H1 (cell line): ENCODE results near the gene SUSD6. TPM values are rescaled to one million over a fixed set of nuclear protein-coding genes. Genes with fewer than 3 reads are reported as not detected.
A peak's percentile ranks its signal among the peaks of the same experiment; 100 is the strongest.

ENCODE experiments used
- CTCF ChIA-PET: fragments of 300-600 bp; sonication (Branson Sonifier 250); formaldehyde crosslinking; loops from one replicate; lab custom pipeline; 2021; ENCODE audit not compliant: partially characterized antibody; lab: Charles Lee
- POLR2A ChIA-PET: fragments of 300-600 bp; sonication (Branson Sonifier 250); formaldehyde crosslinking; loops from one replicate; lab custom pipeline; 2021; ENCODE audit warnings: inconsistent platforms; ENCODE audit not compliant: partially characterized antibody; lab: Charles Lee
- DNase-seq, 2 experiments: peaks; one replicate each; pipeline versions ENCODE4 v3.0.0 to v3.0.0-alpha.2; 2010 to 2022; ENCODE audit warnings: low spot score in 2 of 2, low read depth in 1 of 2, mixed read lengths in 1 of 2
- FAIRE-seq: peaks from 2 replicates; lab custom pipeline; 2011; peaks lifted over from hg19 to GRCh38; lab: Jason Lieb, UNC
- H2AFZ ChIP-seq: 2 replicates; pipeline ENCODE4 v1.8.1; 2012; ENCODE audit warnings: low read length, inconsistent platforms
- H2AK5ac ChIP-seq: 2 replicates; pipeline ENCODE4 v1.6.1; 2013; ENCODE audit warnings: low read depth, low read length
- H2BK120ac ChIP-seq: replicated peaks from 2 replicates; pipeline ENCODE3; 2013; ENCODE audit warnings: low read depth, low read length, inconsistent platforms
- H2BK12ac ChIP-seq: 2 replicates; pipeline ENCODE4 v1.6.1; 2013; ENCODE audit warnings: low read depth, low read length
- H2BK15ac ChIP-seq: 2 replicates; pipeline ENCODE4 v1.6.1; 2013; ENCODE audit warnings: low read length
- H2BK20ac ChIP-seq: 2 replicates; pipeline ENCODE4 v1.6.1; 2013; ENCODE audit warnings: low read length
- H2BK5ac ChIP-seq: 2 replicates; pipeline ENCODE4 v1.6.1; 2013; ENCODE audit warnings: low read depth, low read length
- H3K14ac ChIP-seq: 2 replicates; pipeline ENCODE4 v1.6.1; 2013; ENCODE audit warnings: inconsistent platforms; ENCODE audit not compliant: insufficient read length
- H3K18ac ChIP-seq: 2 replicates; pipeline ENCODE4 v1.6.1; 2013; ENCODE audit warnings: low read length; ENCODE audit errors: extremely low read depth
- H3K23ac ChIP-seq: 2 replicates; pipeline ENCODE4 v1.6.1; 2013; ENCODE audit warnings: inconsistent platforms; ENCODE audit not compliant: insufficient read length
- H3K23me2 ChIP-seq: 2 replicates; pipeline ENCODE4 v1.6.1; 2013; ENCODE audit warnings: low read depth, low read length
- H3K27ac ChIP-seq: 2 replicates; pipeline ENCODE4 v1.6.1; 2011; ENCODE audit warnings: low read depth, low read length, inconsistent platforms
- H3K27me3 ChIP-seq, 4 experiments: replicated peaks in 1 of 4; 1 replicate in 1 of 4; 2 replicates in 3 of 4; pipeline versions ENCODE4 v1.6.1 to v1.8.1; 2011 to 2013; ENCODE audit warnings: low read length in 3 of 4, mild to moderate bottlenecking in 3 of 4, inconsistent platforms in 2 of 4, mixed read lengths in 2 of 4, moderate library complexity in 1 of 4; ENCODE audit not compliant: control insufficient read depth in 3 of 4, insufficient read depth in 3 of 4; ENCODE audit errors: extremely low read depth in 1 of 4
- H3K36me3 ChIP-seq, 4 experiments: 2 replicates each; pipeline versions ENCODE4 v1.6.1 to v1.8.1; 2011 to 2013; ENCODE audit warnings: mild to moderate bottlenecking in 4 of 4, low read length in 3 of 4, moderate library complexity in 2 of 4, control low read depth in 1 of 4, inconsistent platforms in 1 of 4; ENCODE audit not compliant: insufficient read depth in 4 of 4, control insufficient read depth in 2 of 4
- H3K4ac ChIP-seq: replicated peaks from 2 replicates; pipeline ENCODE3; 2013; ENCODE audit warnings: low read length, low read depth, mixed read lengths, inconsistent platforms; ENCODE audit not compliant: insufficient read length
- H3K4me1 ChIP-seq, 4 experiments: replicated peaks in 1 of 4; 1 replicate in 1 of 4; 2 replicates in 3 of 4; pipeline versions ENCODE4 v1.6.1 to v1.8.1; 2011 to 2013; ENCODE audit warnings: low read length in 3 of 4, inconsistent platforms in 2 of 4, mixed read lengths in 1 of 4; ENCODE audit not compliant: insufficient read depth in 4 of 4, control insufficient read depth in 3 of 4
- H3K4me2 ChIP-seq, 2 experiments: 2 replicates each; pipeline versions ENCODE4 v1.6.1 to v1.8.1; 2011 to 2013; ENCODE audit warnings: low read depth in 2 of 2, low read length in 2 of 2, control low read depth in 1 of 2, inconsistent platforms in 1 of 2, mild to moderate bottlenecking in 1 of 2; ENCODE audit not compliant: insufficient read depth in 1 of 2
- H3K4me3 ChIP-seq, 4 experiments: fragments of 200-600, 300-600 bp in 1 of 4; sonication (generic), shearing (Covaris generic), sonication (Bioruptor Twin) in 1 of 4; 2 replicates each; pipeline versions ENCODE4 v1.5.1 to v1.8.1; 2011 to 2016; ENCODE audit warnings: low read length in 4 of 4, low read depth in 3 of 4, control low read depth in 2 of 4, inconsistent platforms in 2 of 4, mild to moderate bottlenecking in 2 of 4, mixed read lengths in 1 of 4, moderate library complexity in 1 of 4; ENCODE audit not compliant: insufficient read depth in 2 of 4; ENCODE audit errors: extremely low read depth in 1 of 4
- H3K56ac ChIP-seq: replicated peaks from 2 replicates; pipeline ENCODE3; 2013; ENCODE audit warnings: low read depth, mild to moderate bottlenecking, mixed read lengths, low read length, inconsistent platforms; ENCODE audit not compliant: insufficient read length
- H3K79me1 ChIP-seq: 2 replicates; pipeline ENCODE4 v1.6.1; 2013; ENCODE audit warnings: low read depth, low read length, control low read depth
- H3K79me2 ChIP-seq, 2 experiments: 2 replicates each; pipeline versions ENCODE4 v1.6.1 to v1.8.1; 2012 to 2013; ENCODE audit warnings: low read length in 2 of 2, mild to moderate bottlenecking in 2 of 2, inconsistent platforms in 1 of 2; ENCODE audit not compliant: insufficient read depth in 2 of 2, control insufficient read depth in 1 of 2
- H3K9ac ChIP-seq, 4 experiments: replicated peaks in 1 of 4; 1 replicate in 1 of 4; 2 replicates in 3 of 4; pipeline versions ENCODE4 v1.6.1 to v1.8.1; 2011 to 2013; ENCODE audit warnings: low read depth in 3 of 4, low read length in 3 of 4, control low read depth in 2 of 4, mild to moderate bottlenecking in 2 of 4, moderate library complexity in 2 of 4, inconsistent platforms in 1 of 4; ENCODE audit errors: extremely low read depth in 1 of 4
- H3K9me3 ChIP-seq, 2 experiments: 2 replicates each; pipeline versions ENCODE4 v1.6.1 to v1.8.1; 2012 to 2013; ENCODE audit warnings: mild to moderate bottlenecking in 2 of 2, moderate library complexity in 2 of 2, control low read depth in 1 of 2, inconsistent platforms in 1 of 2, low read depth in 1 of 2, low read length in 1 of 2, mixed read lengths in 1 of 2; ENCODE audit not compliant: insufficient read depth in 2 of 2
- H4K20me1 ChIP-seq, 2 experiments: replicated peaks in 1 of 2; 2 replicates each; pipeline versions ENCODE3 to v1.8.1; 2011 to 2013; ENCODE audit warnings: inconsistent platforms in 2 of 2, low read length in 2 of 2, mild to moderate bottlenecking in 1 of 2; ENCODE audit not compliant: insufficient read depth in 2 of 2, control insufficient read depth in 1 of 2
- H4K5ac ChIP-seq: 2 replicates; pipeline ENCODE4 v1.6.1; 2013; ENCODE audit warnings: low read length, low read depth, mixed read lengths, inconsistent platforms; ENCODE audit not compliant: insufficient read length
- H4K8ac ChIP-seq: 2 replicates; pipeline ENCODE4 v1.8.0; 2013; ENCODE audit warnings: mild to moderate bottlenecking, moderate library complexity, low read length, inconsistent platforms; ENCODE audit not compliant: insufficient read depth; ENCODE audit errors: extremely low read depth
- H4K91ac ChIP-seq: replicated peaks from 2 replicates; pipeline ENCODE3; 2013; ENCODE audit warnings: low read length, mixed read lengths, inconsistent platforms; ENCODE audit not compliant: insufficient read length
- HDAC2 ChIP-seq, 2 experiments: fragments of 300-600 bp in 1 of 2; sonication (generic) in 1 of 2; IDR thresholded peaks; 2 replicates each; pipeline ENCODE4 v1.6.1; 2011 to 2012; ENCODE audit warnings: low read depth in 2 of 2, low read length in 2 of 2, mild to moderate bottlenecking in 2 of 2, moderate library complexity in 2 of 2, borderline replicate concordance in 1 of 2, inconsistent platforms in 1 of 2
- KDM4A ChIP-seq: IDR thresholded peaks from one replicate; pipeline ENCODE4 v1.7.1; 2012; ENCODE audit warnings: low read depth, mild to moderate bottlenecking, moderate library complexity, low read length, inconsistent platforms; ENCODE audit not compliant: severe bottlenecking
- MAFK ChIP-seq: IDR thresholded peaks from 2 replicates; pipeline ENCODE4 v1.6.1; 2012; ENCODE audit warnings: low read depth, mild to moderate bottlenecking, improper control_type of control experiment, low read length
- RBBP5 ChIP-seq: IDR thresholded peaks from 2 replicates; pipeline ENCODE4 v1.7.1; 2012; ENCODE audit warnings: low read depth, mild to moderate bottlenecking, inconsistent platforms, low read length, moderate library complexity, borderline replicate concordance
- SIN3A ChIP-seq, 2 experiments: IDR thresholded peaks in 1 of 2; conservative IDR thresholded peaks in 1 of 2; 2 replicates each; pipeline ENCODE4 v1.6.1; 2011 to 2012; ENCODE audit warnings: low read length in 2 of 2, improper control_type of control experiment in 1 of 2, low read depth in 1 of 2, mild to moderate bottlenecking in 1 of 2
- WGBS, 2 experiments: shearing (Covaris generic) in 1 of 2; methylation state at CpG; one replicate each; pipeline versions ENCODE4 v1.1.6 to v1.1.7; 2013 to 2015; ENCODE audit warnings: low lambda C conversion rate in 2 of 2, mixed read lengths in 2 of 2, inconsistent platforms in 1 of 2, low coverage in 1 of 2, missing lambda C conversion rate in 1 of 2; ENCODE audit not compliant: insufficient replicate concordance in 2 of 2, insufficient coverage in 1 of 2, insufficient read length in 1 of 2; ENCODE audit errors: extremely low coverage in 1 of 2, missing lambda C conversion rate in 1 of 2; 5-methylcytosine and 5-hydroxymethylcytosine counted together
- polyA plus RNA-seq, 7 experiments: library from polyadenylated mRNA; depleted of rRNA in 3 of 7; stranded (reverse) in 5 of 7; unstranded in 2 of 7; fragments of >200 nt in 5 of 7; fragments of 200-250 nt in 2 of 7; gene quantifications; 1 replicate in 5 of 7; 2 replicates in 1 of 7; 4 replicates in 1 of 7; pipeline versions ENCODE4 v1.2.1 to v1.2.3, GENCODE V29; 2011 to 2013; ENCODE audit warnings: missing spikeins in 2 of 7, mixed read lengths in 2 of 7
- total RNA-seq: library from RNA; stranded (reverse); fragmentation: NEBNext Ultra II Directional; extraction: Animal tissue kit (Norgen Biotek cat#: 25700); gene quantifications from 2 replicates; pipeline ENCODE4 v1.2.1, GENCODE V29; 2021
- TF ChIP-seq, protein P1 (sequence below): IDR thresholded peaks from 2 replicates; pipeline ENCODE4 v1.6.1; 2011; ENCODE audit warnings: low read length, improper control_type of control experiment

The SUSD6 gene
- total and polyA plus RNA-seq, 2 of the 8 experiments (the other 6 are each of a cell fraction or from before 2014, with no cell fraction given): 3.0 to 3.8 TPM

DNA sequence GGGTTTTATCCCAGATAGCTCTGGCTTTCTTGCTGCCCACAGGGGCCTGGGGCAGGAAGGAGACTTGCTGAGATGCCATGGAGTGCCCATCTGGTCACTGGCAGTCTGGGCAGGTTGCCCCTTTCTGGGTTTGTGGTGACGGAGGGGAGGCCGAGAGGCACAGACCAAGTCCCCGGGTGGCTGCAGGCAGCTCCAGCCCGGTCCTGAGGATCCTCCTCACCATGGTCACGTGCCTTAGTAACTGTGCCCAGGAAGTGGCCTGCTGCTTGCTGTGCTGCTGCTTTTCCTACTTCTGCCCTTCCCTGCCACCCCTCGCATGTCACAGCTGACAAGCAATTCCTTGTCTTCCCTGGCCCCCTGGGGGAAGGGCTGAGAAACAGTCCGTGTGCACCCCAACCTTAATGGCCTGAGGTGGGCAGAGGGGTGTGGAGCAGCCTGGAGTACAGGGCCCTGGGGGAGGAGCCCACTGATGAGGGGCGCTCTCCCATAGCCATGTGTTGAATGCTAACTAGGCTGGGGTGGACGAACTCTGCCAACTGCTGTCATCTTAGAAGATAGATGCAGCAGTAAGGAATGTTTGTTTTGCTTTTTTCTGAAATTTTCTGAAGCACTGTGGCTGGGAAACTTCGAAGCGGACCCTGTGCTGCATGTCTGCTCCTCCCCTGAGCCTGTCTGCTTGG is 100.6 kb downstream of the SUSD6 start:
- Histone ChIP-seq H3K79me2 (no peaks in the 10 kb centered on the region), H4K20me1 (no peaks in the 10 kb centered on the region), H2BK20ac (peak overlapping the region; percentile 95), H2BK5ac (peak overlapping the region; percentile 99), H3K56ac (peak overlapping the region; percentile 27), H3K27ac (peak overlapping the region; percentile 96), H3K18ac (peak overlapping the region; percentile 96), H3K4me3 (peak overlapping the region in 2 of 4 experiments; percentile 7 to 23; a peak in 3 of 8 replicates), H3K27me3 (no peaks in the 10 kb centered on the region), H4K5ac (peak overlapping the region; percentile 0), H2BK120ac (peak overlapping the region; percentile 88), H2BK15ac (peak overlapping the region; percentile 88; the same call in 1 of the 2 replicates), H3K9me3 (no peaks in the 10 kb centered on the region), H4K8ac (peak overlapping the region; percentile 26; the same call in 1 of the 2 replicates), H3K23ac (no peak overlapping the region), H3K23me2 (no peaks in the 10 kb centered on the region), H3K4me1 (peaks cover 16 to 36% (median 28%) of the 10 kb centered on the region in 4 experiments), H3K9ac (peak overlapping the region in 1 of 4 experiments; percentile 51; a peak in 2 of 7 replicates), H3K4me2 (peak overlapping the region; percentile 54 to 60), H3K79me1 (no peaks in the 10 kb centered on the region), H2BK12ac (peak overlapping the region; percentile 99), H3K36me3 (no peaks in the 10 kb centered on the region), H3K14ac (no peak overlapping the region), H2AFZ (no peak overlapping the region), H4K91ac (peak overlapping the region; percentile 69), H3K4ac (peak overlapping the region; percentile 27), H2AK5ac (peak overlapping the region; percentile 84)
- FAIRE-seq (no peak), DNase-seq (no peak)
- ChIA-PET CTCF (interaction anchor here (0.7 to 4.9 kb wide), 11 partner anchors 9 to 237 kb away, joined by 3 to 39 read pairs (median 5); partner anchors contain the start of gene SUSD6), POLR2A (interaction anchor here (0.7 to 1.1 kb wide), 2 partner anchors 10 to 100 kb away, joined by 3 read pairs; no protein-coding TSS in a partner anchor)
- TF ChIP-seq HDAC2 (IDR thresholded peaks at IDR 0.05; ENCODE audit: borderline replicate concordance in 1 of 2, low read depth in 2 of 2, low read length in 2 of 2) (no peak), SIN3A (conservative IDR thresholded peaks at IDR 0.05 in 1 of 2, IDR thresholded peaks at IDR 0.05 in 1 of 2; ENCODE audit: low read depth in 1 of 2, low read length in 2 of 2) (no peak), KDM4A (no peak), RBBP5 (no peak), MAFK (no peak)
- TF ChIP-seq, protein P1, sequence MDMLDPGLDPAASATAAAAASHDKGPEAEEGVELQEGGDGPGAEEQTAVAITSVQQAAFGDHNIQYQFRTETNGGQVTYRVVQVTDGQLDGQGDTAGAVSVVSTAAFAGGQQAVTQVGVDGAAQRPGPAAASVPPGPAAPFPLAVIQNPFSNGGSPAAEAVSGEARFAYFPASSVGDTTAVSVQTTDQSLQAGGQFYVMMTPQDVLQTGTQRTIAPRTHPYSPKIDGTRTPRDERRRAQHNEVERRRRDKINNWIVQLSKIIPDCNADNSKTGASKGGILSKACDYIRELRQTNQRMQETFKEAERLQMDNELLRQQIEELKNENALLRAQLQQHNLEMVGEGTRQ: no peak
- WGBS, 2 experiments: 70% methylated on average over 11 of the region's 11 CpGs; no CpG with 5 or more reads in 1 of the 2 experiments
